Neural progenitor cell (in vitro differentiated cells): ENCODE results near the gene ACAN.

Source experiments
- EZH2phosphoT487 ChIP-seq: fragments of 200-600 bp; sonication (generic); IDR thresholded peaks from 2 replicates; pipeline ENCODE4 v1.6.1; 2017; ENCODE audit warnings: antibody characterized with exemption
- TF ChIP-seq, protein P1 (sequence below): fragments of 200-600 bp; sonication (generic); IDR thresholded peaks from 2 replicates; pipeline ENCODE4 v1.5.1; 2017; ENCODE audit warnings: antibody characterized with exemption, mild to moderate bottlenecking

DNA sequence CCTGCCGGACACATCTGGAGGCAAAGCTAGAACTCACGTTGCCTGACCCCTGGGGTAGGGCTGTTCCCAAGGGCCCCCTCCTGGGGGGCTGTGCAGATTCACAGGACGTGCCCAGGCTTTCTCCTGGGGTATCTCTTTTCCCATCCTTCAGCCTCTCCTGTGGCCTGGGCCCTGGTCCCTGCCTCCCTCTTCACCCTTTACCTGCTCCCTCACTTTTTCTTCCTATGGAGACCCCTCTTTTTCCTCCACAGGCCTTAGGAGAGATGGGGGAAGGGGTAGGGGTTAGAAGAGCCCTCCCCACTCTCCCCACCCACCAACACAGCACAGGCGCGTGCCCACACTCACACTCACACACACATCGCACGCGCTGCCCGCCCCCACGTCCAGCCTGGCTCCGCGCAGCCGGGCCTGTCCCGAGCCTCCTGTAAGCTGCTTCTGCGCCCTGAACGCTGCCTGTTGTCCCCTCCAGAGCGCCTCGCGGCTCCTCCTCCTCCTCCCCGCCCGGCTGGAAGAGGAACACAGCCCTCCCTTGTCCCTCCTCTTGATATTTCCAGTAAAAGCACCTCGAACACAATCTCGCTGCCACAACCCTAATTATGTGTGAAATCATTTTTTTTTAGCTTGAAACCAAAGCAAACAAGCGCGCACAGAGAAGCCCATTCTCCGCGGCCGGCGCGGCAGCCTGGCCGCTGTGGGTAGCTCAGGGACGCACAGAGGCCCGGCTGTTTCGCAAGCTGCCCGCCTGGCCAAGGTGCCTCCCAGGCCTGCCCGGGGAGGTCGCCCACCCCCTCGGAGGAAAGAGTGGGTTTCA lies 33.9 kb upstream of the ACAN start:
- TF ChIP-seq, protein P1, sequence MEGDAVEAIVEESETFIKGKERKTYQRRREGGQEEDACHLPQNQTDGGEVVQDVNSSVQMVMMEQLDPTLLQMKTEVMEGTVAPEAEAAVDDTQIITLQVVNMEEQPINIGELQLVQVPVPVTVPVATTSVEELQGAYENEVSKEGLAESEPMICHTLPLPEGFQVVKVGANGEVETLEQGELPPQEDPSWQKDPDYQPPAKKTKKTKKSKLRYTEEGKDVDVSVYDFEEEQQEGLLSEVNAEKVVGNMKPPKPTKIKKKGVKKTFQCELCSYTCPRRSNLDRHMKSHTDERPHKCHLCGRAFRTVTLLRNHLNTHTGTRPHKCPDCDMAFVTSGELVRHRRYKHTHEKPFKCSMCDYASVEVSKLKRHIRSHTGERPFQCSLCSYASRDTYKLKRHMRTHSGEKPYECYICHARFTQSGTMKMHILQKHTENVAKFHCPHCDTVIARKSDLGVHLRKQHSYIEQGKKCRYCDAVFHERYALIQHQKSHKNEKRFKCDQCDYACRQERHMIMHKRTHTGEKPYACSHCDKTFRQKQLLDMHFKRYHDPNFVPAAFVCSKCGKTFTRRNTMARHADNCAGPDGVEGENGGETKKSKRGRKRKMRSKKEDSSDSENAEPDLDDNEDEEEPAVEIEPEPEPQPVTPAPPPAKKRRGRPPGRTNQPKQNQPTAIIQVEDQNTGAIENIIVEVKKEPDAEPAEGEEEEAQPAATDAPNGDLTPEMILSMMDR: no peak
- peak; percentile 29 for TF ChIP-seq EZH2phosphoT487
